Ascending aorta (tissue), 2 donors: ENCODE measurements around the gene ARHGAP18. TPM values are rescaled to one million over a fixed set of nuclear protein-coding genes. Genes with fewer than 3 reads are reported as not detected.

Source experiments
- DNase-seq, 2 donors: peaks; one replicate each; pipeline ENCODE4 v3.0.0-alpha.2; 2019; ENCODE audit warnings: low spot score in 2 of 2
- H3K27ac ChIP-seq, 2 donors: fragments of 200-600 bp; sonication (generic); one replicate each; pipeline ENCODE4 v1.5.1; 2016 to 2017; ENCODE audit warnings: mild to moderate bottlenecking in 1 of 2
- H3K27me3 ChIP-seq: fragments of 200-600 bp; sonication (generic); one replicate; pipeline ENCODE4 v1.5.1; 2017
- H3K36me3 ChIP-seq, 2 donors: fragments of 200-600 bp; sonication (generic); one replicate each; pipeline ENCODE4 v1.5.1; 2016
- H3K4me1 ChIP-seq, 2 donors: fragments of 200-600 bp; sonication (generic); one replicate each; pipeline ENCODE4 v1.5.1; 2016 to 2017; ENCODE audit warnings: mild to moderate bottlenecking in 1 of 2
- H3K4me3 ChIP-seq, 2 donors: fragments of 200-600 bp; sonication (generic); one replicate each; pipeline ENCODE4 v1.5.1; 2016 to 2017; ENCODE audit warnings: mild to moderate bottlenecking in 1 of 2
- H3K9me3 ChIP-seq, 2 donors: fragments of 200-600 bp; sonication (generic); one replicate each; pipeline ENCODE4 v1.5.1; 2016
- intact Hi-C: fragments of 100-400 bp; cut with DNase I; formaldehyde crosslinking; loops from one replicate; pipeline ENCODE4 v1.15.1; 2023
- total RNA-seq: library from RNA; depleted of rRNA; stranded (reverse); fragments of >200 nt; gene quantifications from one replicate; pipeline ENCODE4 v1.1.0, GENCODE V29; 2016
- TF ChIP-seq, protein P1 (sequence below), 3 experiments: fragments of 200-600 bp in 2 of 3; fragments of 450-650 bp in 1 of 3; sonication (generic) in 2 of 3; IDR thresholded peaks; one replicate each; pipeline ENCODE4 v1.5.1; 2016 to 2019; ENCODE audit warnings: antibody characterized with exemption in 3 of 3, mild to moderate bottlenecking in 1 of 3, moderate library complexity in 1 of 3

The ARHGAP18 gene
- total RNA-seq, 1 donor from 2014 or later = 10.7 TPM

DNA sequence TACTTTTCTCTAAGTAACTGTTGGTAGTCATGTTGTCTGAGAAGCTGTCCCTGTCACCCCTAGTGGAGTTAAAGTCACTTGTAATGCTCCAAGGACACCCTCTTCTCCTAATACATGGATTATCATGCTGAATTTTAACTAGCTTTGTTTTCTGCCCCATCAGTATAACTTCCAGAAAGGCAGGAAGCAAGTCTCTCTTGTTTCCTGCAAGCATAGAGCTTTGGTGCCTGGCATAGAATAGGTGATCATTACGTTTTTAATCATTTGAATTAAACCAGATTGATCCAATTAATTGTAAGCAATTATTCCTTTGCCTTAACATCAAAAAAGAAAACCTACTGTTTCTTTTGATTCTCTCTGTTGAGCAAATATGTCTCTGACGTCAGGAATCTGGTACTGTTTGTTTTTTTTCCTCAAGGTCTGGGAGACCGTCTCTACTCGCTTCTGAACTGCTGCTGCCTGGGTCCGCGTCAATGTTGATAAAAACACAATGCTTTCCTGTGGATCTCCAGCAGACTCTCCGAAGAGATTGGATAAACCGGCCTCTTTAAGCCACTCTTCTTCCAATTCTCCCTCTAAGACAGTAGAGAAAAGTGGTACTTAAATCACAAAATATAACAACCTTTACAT, 71.8 kb downstream of the ARHGAP18 start:
- no peaks in the 10 kb centered on the region for H3K9me3 ChIP-seq
- TF ChIP-seq, protein P1, sequence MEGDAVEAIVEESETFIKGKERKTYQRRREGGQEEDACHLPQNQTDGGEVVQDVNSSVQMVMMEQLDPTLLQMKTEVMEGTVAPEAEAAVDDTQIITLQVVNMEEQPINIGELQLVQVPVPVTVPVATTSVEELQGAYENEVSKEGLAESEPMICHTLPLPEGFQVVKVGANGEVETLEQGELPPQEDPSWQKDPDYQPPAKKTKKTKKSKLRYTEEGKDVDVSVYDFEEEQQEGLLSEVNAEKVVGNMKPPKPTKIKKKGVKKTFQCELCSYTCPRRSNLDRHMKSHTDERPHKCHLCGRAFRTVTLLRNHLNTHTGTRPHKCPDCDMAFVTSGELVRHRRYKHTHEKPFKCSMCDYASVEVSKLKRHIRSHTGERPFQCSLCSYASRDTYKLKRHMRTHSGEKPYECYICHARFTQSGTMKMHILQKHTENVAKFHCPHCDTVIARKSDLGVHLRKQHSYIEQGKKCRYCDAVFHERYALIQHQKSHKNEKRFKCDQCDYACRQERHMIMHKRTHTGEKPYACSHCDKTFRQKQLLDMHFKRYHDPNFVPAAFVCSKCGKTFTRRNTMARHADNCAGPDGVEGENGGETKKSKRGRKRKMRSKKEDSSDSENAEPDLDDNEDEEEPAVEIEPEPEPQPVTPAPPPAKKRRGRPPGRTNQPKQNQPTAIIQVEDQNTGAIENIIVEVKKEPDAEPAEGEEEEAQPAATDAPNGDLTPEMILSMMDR (IDR thresholded peaks at IDR 0.05) = no peak
- DNase-seq = no peak
- H3K36me3 ChIP-seq = no peaks in the 10 kb centered on the region
- intact Hi-C loops = no loop called here
- no peak overlapping the region for H3K4me3 ChIP-seq
- no peaks in the 10 kb centered on the region for H3K4me1 ChIP-seq
- H3K27me3 ChIP-seq = no peaks in the 10 kb centered on the region
- H3K27ac ChIP-seq = no peak overlapping the region

DNA sequence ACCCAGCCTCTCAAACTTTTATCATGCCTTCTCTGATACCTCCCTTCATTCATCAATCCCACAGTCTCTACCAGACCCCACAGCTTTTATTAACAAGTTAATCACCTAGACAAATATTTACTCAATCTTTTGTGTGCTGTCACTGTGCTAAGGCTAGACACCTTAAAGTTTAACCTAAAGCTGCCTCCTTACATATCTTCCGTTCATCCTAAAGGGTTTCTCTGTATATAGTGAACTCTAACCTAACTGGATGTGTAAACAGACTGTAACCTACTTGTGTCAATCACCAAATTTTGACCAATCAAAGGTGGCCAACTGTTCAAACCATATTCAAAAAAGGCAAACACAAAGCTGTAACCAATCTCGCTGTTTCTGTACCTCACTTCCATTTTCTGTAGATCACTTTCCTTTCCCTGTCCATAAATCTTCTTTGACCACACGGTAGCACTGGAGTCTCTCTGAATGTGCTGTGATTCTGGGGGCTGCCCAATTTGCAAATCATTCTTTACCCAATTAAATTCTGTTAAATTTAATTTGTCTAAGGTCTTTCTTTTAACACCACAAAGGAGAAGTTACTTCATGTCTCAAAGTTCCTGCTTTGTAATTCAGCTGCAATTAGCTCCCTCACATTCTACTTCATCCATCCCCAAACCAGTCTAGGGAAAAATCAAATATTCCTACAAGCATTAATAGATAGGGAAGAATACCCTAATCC, 72.5 kb downstream of the ARHGAP18 start:
- TF ChIP-seq, protein P1 (IDR thresholded peaks at IDR 0.05) = no peak
- Histone ChIP-seq H3K27me3 (no peaks in the 10 kb centered on the region), H3K9me3 (no peaks in the 10 kb centered on the region), H3K27ac (no peak overlapping the region), H3K4me3 (no peak overlapping the region), H3K4me1 (no peaks in the 10 kb centered on the region), H3K36me3 (no peaks in the 10 kb centered on the region)
- no peak for DNase-seq
- intact Hi-C loops = no loop called here

DNA sequence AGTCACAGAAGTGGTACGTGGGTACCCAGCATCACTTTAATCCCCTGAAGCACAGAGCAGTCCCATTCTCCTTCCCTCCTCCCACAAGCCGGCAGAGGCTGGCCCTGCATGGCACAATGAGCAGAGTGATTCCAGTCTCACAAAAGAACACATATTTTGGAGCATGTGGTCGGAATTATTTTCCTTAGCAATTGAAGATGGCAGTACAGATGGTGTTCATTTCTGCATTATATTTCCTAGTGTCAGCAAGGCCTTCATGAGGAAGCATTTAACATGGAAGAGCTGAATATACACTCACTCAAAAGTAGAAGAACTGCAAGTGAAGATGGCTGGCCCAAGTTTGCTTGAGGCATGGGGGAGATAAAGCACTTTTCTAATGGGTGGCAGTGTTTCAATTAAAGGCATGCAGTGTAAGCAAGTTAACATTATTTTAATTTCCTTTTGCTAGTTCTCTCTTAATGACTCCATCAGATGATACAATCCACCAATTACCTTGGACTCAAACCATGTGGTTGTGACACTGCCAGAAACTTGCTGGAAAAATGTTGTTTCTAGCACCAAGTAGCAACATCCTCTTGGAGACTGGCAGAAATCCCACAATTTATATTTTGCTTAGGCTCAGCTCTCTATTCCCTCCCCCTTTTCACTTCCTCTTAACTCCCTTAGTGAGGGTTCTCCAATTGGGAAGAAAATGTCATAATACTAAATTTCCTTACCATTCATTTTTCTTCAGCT, 74.4 kb downstream of the ARHGAP18 start:
- intact Hi-C loops = no loop called here
- Histone ChIP-seq H3K27ac (no peak overlapping the region), H3K27me3 (no peaks in the 10 kb centered on the region), H3K4me3 (no peak overlapping the region), H3K4me1 (no peaks in the 10 kb centered on the region), H3K36me3 (no peaks in the 10 kb centered on the region), H3K9me3 (no peaks in the 10 kb centered on the region)
- TF ChIP-seq, protein P1 (IDR thresholded peaks at IDR 0.05) = no peak
- no peak for DNase-seq

DNA sequence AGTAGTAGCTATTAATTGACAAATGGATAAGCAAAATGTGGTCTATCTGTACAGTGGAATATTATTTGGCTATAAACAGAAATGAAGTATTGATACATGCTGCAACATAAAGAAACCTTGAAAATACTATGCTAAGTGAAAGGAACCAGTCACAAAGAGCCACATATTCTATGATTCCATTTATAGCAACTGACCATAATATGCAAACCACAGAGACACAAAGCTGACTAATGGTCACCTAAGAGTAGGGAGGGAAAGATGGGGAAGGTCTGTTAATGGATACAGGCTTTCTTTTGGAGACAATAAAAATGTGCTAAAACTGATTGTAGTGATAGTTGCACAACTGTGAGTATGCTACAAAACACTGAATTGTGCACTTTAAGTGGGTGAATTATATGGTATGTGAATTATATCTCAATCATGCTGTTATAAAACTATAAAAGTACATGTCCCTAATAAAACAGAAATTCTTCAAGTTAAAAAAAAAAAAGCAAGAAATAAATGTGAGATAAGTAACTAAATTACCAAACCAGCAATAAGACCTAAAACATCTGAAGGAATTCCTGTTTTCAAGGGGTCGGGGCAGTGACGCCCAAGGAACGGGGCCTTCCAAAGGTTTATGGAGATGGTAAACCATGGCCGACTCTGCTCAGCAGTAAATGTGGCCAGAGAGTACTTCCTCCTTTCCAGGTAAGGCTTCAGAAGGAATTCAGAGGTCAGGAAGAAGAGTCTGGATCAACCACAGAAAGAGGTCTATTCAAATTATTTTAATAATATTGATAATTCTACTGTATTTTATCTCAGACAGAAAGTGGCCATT, 75.4 kb downstream of the ARHGAP18 start:
- Histone ChIP-seq H3K4me1 (no peaks in the 10 kb centered on the region), H3K36me3 (no peaks in the 10 kb centered on the region), H3K9me3 (no peaks in the 10 kb centered on the region), H3K27me3 (no peaks in the 10 kb centered on the region), H3K27ac (no peak overlapping the region), H3K4me3 (no peak overlapping the region)
- intact Hi-C loops = no loop called here
- TF ChIP-seq, protein P1 (IDR thresholded peaks at IDR 0.05) = no peak
- DNase-seq = no peak

DNA sequence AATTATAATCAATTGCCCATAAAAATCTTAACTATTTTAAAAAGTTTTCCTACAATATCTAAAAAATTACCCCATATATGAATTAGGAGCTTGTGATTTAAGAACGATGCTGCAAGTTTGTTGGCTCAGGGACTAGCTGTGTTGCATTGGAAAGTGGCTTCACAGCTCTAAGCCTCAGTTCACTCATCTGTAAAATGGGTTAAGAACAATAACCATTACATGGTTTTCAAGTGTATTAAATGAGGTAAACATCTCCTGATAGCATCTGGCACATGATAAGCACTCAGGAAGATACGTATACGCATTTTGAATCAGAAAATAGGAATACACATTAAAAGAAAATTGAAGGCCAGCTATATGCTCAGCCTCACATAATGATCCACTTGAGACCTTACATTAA, 76.4 kb downstream of the ARHGAP18 start:
- H3K36me3 ChIP-seq = no peaks in the 10 kb centered on the region
- no peaks in the 10 kb centered on the region for H3K9me3 ChIP-seq
- no peak overlapping the region for H3K4me3 ChIP-seq
- TF ChIP-seq, protein P1 (IDR thresholded peaks at IDR 0.05) = no peak
- intact Hi-C loops = no loop called here
- H3K27me3 ChIP-seq = no peaks in the 10 kb centered on the region
- DNase-seq = no peak
- H3K4me1 ChIP-seq = no peaks in the 10 kb centered on the region
- H3K27ac ChIP-seq = no peak overlapping the region
